Caco-2 (cell line): Measurements from ENCODE around the gene CNTD1. TPM values are rescaled to one million over a fixed set of nuclear protein-coding genes. Genes with fewer than 3 reads are reported as not detected.
A peak's percentile ranks its signal among the peaks of the same experiment; 100 is the strongest.

Source experiments
- BruUV-seq: library from RNA; stranded (reverse); fragments of 400-500 nt; replicated peaks from 2 replicates; lab custom pipeline; 2021; lab: Mats Ljungman, UMichigan
- CTCF ChIA-PET: fragments of 300-600 bp; sonication (Branson Sonifier 250); formaldehyde crosslinking; loops from one replicate; lab custom pipeline; 2022; ENCODE audit warnings: antibody characterized with exemption; lab: Charles Lee
- POLR2A ChIA-PET: fragments of 300-600 bp; sonication (Branson Sonifier 250); formaldehyde crosslinking; loops from one replicate; lab custom pipeline; 2022; ENCODE audit warnings: antibody characterized with exemption; lab: Charles Lee
- DNase-seq, 2 experiments: peaks; one replicate each; pipeline versions ENCODE4 v3.0.0 to v3.0.0-alpha.2; 2020 to 2022
- H3K27me3 ChIP-seq: replicated peaks from 2 replicates; pipeline ENCODE4 v1.6.0; 2011; ENCODE audit warnings: low read length; ENCODE audit not compliant: control insufficient read depth, insufficient read depth
- H3K36me3 ChIP-seq: 2 replicates; pipeline ENCODE4 v1.5.1; 2011; ENCODE audit warnings: low read length; ENCODE audit not compliant: control insufficient read depth, insufficient read depth
- H3K4me1 ChIP-seq: fragments of 250-450 bp; sonication (Bioruptor Pico); 2 replicates; pipeline ENCODE4 v1.5.1; 2020; ENCODE audit warnings: mild to moderate bottlenecking
- H3K4me3 ChIP-seq: 2 replicates; pipeline ENCODE4 v1.5.1; 2011; ENCODE audit warnings: low read depth, mild to moderate bottlenecking, control low read depth, low read length
- H3K9me3 ChIP-seq: fragments of 250-450 bp; sonication (Bioruptor Pico); 2 replicates; pipeline ENCODE4 v1.5.1; 2020; ENCODE audit warnings: mild to moderate bottlenecking, moderate library complexity
- H3K27ac Mint-ChIP-seq: one replicate; pipeline ENCODE4 v1.8.0; 2022; ENCODE audit warnings: mixed read lengths; ENCODE audit not compliant: unreplicated experiment
- H3K27me3 Mint-ChIP-seq: one replicate; pipeline ENCODE4 v1.8.0; 2022; ENCODE audit warnings: mixed read lengths; ENCODE audit not compliant: insufficient read depth, unreplicated experiment
- H3K36me3 Mint-ChIP-seq: one replicate; pipeline ENCODE4 v1.8.0; 2022; ENCODE audit warnings: mild to moderate bottlenecking, mixed read lengths; ENCODE audit not compliant: insufficient read depth, unreplicated experiment
- H3K4me1 Mint-ChIP-seq: one replicate; pipeline ENCODE4 v1.8.0; 2022; ENCODE audit warnings: low read depth, mixed read lengths; ENCODE audit not compliant: unreplicated experiment
- H3K4me3 Mint-ChIP-seq: one replicate; pipeline ENCODE4 v1.8.0; 2022; ENCODE audit warnings: mild to moderate bottlenecking, moderate library complexity, mixed read lengths; ENCODE audit not compliant: unreplicated experiment
- H3K9me3 Mint-ChIP-seq: one replicate; pipeline ENCODE4 v1.8.0; 2022; ENCODE audit warnings: mixed read lengths; ENCODE audit not compliant: unreplicated experiment
- intact Hi-C: fragments of 100-400 bp; cut with micrococcal nuclease; formaldehyde crosslinking; loops from one replicate; pipeline ENCODE4 v1.10.0; 2022; ENCODE audit not compliant: unreplicated experiment
- total RNA-seq: library from RNA; stranded (reverse); gene quantifications from 2 replicates; pipeline ENCODE4 v1.2.3, GENCODE V29; 2022
- TF ChIP-seq, protein P1 (sequence below), 2 experiments: fragments of 200-600 bp in 1 of 2; IDR thresholded peaks; 1 replicate in 1 of 2; 2 replicates in 1 of 2; pipeline versions ENCODE4 v1.5.1 to v1.8.0; 2011 to 2022; ENCODE audit warnings: antibody characterized with exemption in 1 of 2, control low read depth in 1 of 2, inconsistent platforms in 1 of 2, low read depth in 1 of 2, low read length in 1 of 2, mild to moderate bottlenecking in 1 of 2, moderate library complexity in 1 of 2; ENCODE audit not compliant: insufficient read depth in 1 of 2, severe bottlenecking in 1 of 2, unreplicated experiment in 1 of 2

CNTD1 gene
- total RNA-seq, 1 experiment from 2014 or later = 1.7 TPM

DNA sequence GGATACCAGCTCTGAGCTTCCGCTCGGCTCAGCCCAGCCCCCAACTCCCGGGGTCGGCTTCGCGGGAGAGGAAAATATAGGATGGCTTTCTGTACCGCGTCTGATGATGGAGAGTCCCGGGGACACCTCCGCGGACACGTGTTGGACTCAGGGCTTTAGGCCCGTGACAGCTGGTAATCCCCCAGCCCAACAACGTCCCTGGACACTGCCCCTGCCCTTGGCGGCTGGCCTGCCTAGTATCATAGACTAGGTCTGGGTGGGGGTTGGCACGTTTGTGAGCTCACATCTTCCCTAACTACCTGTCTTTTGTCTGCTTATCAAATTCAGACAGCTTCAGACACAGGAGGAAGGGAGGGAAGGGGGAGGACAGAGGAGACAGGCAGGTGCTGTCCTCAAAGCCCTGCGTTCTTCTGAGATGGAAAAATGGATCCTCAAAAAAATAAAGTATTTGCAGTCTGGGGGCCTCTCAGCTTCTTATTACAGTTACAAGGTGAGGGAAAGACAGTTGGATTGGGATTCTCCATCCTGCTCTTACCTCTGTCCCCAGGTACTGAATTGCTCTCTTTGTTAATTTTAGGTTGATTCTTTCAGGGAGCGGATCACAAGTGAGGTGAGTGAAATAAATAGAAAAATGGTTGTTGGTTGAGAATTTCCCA is 35.2 kb downstream of the CNTD1 start:
- CTCF ChIA-PET = interaction anchor here (0.6 to 1.4 kb wide), 6 partner anchors 9 to 485 kb away, joined by 3 to 11 read pairs (median 4); partner anchors contain the start of gene BECN1
- BruUV-seq = TSS peak; percentile 53

DNA sequence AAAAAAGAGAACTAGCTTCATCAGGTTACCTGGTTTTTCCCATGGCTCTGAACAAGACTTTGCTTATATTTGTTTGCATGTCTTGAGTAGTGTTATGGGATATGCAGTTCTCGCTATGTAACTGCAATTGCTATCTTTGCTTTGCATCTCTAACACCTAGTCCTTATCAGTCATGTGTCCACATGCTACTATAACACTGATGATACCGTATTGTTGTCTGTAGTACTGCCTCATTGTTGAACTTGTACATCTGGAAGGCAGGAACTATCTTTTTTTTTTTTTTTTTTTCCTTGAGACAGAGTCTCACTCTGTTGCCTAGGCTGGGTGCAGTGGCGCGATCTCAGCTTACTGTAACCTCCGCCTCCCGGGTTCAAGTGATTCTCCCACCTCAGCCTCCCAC is 37.1 kb downstream of the CNTD1 start:
- intact Hi-C loops = no loop called here
- Mint-ChIP-seq H3K4me3 (no peak overlapping the region), H3K36me3 (peaks cover 76% of the 10 kb centered on the region), H3K27ac (no peak overlapping the region), H3K4me1 (no peaks in the 10 kb centered on the region), H3K27me3 (no peaks in the 10 kb centered on the region), H3K9me3 (no peaks in the 10 kb centered on the region)
- TF ChIP-seq, protein P1, sequence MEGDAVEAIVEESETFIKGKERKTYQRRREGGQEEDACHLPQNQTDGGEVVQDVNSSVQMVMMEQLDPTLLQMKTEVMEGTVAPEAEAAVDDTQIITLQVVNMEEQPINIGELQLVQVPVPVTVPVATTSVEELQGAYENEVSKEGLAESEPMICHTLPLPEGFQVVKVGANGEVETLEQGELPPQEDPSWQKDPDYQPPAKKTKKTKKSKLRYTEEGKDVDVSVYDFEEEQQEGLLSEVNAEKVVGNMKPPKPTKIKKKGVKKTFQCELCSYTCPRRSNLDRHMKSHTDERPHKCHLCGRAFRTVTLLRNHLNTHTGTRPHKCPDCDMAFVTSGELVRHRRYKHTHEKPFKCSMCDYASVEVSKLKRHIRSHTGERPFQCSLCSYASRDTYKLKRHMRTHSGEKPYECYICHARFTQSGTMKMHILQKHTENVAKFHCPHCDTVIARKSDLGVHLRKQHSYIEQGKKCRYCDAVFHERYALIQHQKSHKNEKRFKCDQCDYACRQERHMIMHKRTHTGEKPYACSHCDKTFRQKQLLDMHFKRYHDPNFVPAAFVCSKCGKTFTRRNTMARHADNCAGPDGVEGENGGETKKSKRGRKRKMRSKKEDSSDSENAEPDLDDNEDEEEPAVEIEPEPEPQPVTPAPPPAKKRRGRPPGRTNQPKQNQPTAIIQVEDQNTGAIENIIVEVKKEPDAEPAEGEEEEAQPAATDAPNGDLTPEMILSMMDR (IDR thresholded peaks at IDR 0.05; ENCODE audit: insufficient read depth in 1 of 2, low read depth in 1 of 2, low read length in 1 of 2, severe bottlenecking in 1 of 2, unreplicated experiment in 1 of 2) = no peak
- BruUV-seq = no TSS peak
- H3K36me3 ChIP-seq = peaks cover 6% of the 10 kb centered on the region
- H3K9me3 ChIP-seq = no peaks in the 10 kb centered on the region
- 0 out of 2 replicates have a peak, but pooled peaks cover 14% of the 10 kb centered on the region for H3K4me1 ChIP-seq
- ChIA-PET POLR2A (interaction anchor here (0.6 to 1.0 kb wide), 3 partner anchors 12 to 75 kb away, joined by 3 to 7 read pairs (median 3); partner anchors contain the start of gene BECN1), CTCF (interaction anchor here (0.7 to 1.1 kb wide), 2 partner anchors 12 to 195 kb away, joined by 4 read pairs; partner anchors contain the start of gene BECN1)
- no peak overlapping the region for H3K4me3 ChIP-seq
- no peak for DNase-seq
- no peaks in the 10 kb centered on the region for H3K27me3 ChIP-seq

More for the DNA sequence above, 35.2 kb downstream of the CNTD1 start:
- POLR2A ChIA-PET = interaction anchor here (0.6 to 1.8 kb wide), 6 partner anchors 9 to 164 kb away, joined by 3 to 19 read pairs (median 5); partner anchors contain the start of genes BECN1, RPL27 and VPS25
- Histone ChIP-seq H3K27me3 (no peaks in the 10 kb centered on the region), H3K4me1 (0 out of 2 replicates have a peak, but pooled peaks cover 14% of the 10 kb centered on the region), H3K9me3 (no peaks in the 10 kb centered on the region), H3K36me3 (peaks cover 6% of the 10 kb centered on the region), H3K4me3 (peak overlapping the region; percentile 97)
- Mint-ChIP-seq H3K27ac (peak overlapping the region; percentile 95), H3K4me1 (no peaks in the 10 kb centered on the region), H3K4me3 (peak overlapping the region; percentile 91), H3K36me3 (peaks cover 58% of the 10 kb centered on the region), H3K27me3 (no peaks in the 10 kb centered on the region), H3K9me3 (no peaks in the 10 kb centered on the region)
- intact Hi-C loops = no loop called here
- DNase-seq = no peak
- TF ChIP-seq, protein P1 (IDR thresholded peaks at IDR 0.05; ENCODE audit: insufficient read depth in 1 of 2, low read depth in 1 of 2, low read length in 1 of 2, severe bottlenecking in 1 of 2, unreplicated experiment in 1 of 2) = no peak

DNA sequence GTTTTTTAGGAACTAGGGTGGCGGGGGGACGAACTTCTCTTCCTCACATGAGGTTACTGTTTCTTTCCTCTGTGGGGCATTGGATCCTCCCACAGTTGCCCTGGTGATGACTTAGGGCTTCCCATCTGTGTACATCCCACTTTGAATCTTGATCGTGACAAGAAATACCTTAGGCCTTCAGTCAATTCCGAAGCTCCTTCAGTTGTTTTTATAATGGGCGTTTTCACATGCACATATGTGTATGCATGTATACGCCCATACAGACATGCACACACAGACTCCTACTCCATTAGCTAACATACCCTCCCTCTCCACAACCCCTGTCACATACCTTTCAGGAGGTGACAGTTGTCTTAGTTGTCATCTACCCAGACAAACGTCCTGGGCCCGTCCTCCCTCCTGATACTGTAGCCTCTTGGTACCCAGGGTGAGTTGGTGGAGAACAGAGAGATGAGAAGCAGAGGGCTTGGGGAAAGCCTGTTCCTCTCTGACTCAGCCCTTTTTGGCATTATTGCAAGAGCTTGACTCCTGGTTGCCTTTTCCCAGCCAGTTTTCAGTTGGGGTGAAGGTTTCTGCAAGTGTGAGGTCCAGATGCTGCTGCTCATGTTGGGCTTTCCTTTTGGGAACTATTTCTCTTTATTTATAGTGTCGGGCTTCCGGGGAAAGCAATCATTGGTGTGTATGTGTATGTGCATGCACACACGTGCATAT is 43.5 kb downstream of the CNTD1 start:
- Mint-ChIP-seq H3K9me3 (no peaks in the 10 kb centered on the region), H3K4me3 (no peak overlapping the region), H3K27ac (no peak overlapping the region), H3K4me1 (no peaks in the 10 kb centered on the region), H3K36me3 (peaks cover 88% of the 10 kb centered on the region), H3K27me3 (no peaks in the 10 kb centered on the region)
- H3K36me3 ChIP-seq = peaks cover 10% of the 10 kb centered on the region
- DNase-seq = no peak
- ChIA-PET CTCF (interaction anchor here (1.0 to 1.3 kb wide), 3 partner anchors 13 to 156 kb away, joined by 3 to 10 read pairs (median 4); partner anchors contain the start of gene RPL27), POLR2A (interaction anchor here (1.0 to 1.9 kb wide), 2 partner anchors 8 to 87 kb away, joined by 5 read pairs; no protein-coding TSS in a partner anchor)
- TSS peak; percentile 18 for BruUV-seq
- H3K9me3 ChIP-seq = no peaks in the 10 kb centered on the region
- intact Hi-C loops = no loop called here
- no peaks in the 10 kb centered on the region for H3K27me3 ChIP-seq
- H3K4me3 ChIP-seq = no peak overlapping the region
- no peaks in the 10 kb centered on the region for H3K4me1 ChIP-seq
- TF ChIP-seq, protein P1 (IDR thresholded peaks at IDR 0.05; ENCODE audit: insufficient read depth in 1 of 2, low read depth in 1 of 2, low read length in 1 of 2, severe bottlenecking in 1 of 2, unreplicated experiment in 1 of 2) = no peak
